Measurements from ENCODE around the gene FHL3. TPM values are rescaled to one million over a fixed set of nuclear protein-coding genes. Genes with fewer than 3 reads are reported as not detected.

Gene FHL3
- total and polyA plus RNA-seq, 10 donors, result 8.6 to 39.9 (median 16.3) TPM

GRCh38 chr1:37947364-37947763 lies 58.0 kb downstream of the FHL3 start:
- Histone ChIP-seq H3K27ac (peak overlapping the region; percentile 53 to 93 (median 88)), H3K4me1 (peaks cover 0 to 46% (median 32%) of the 10 kb centered on the region in 6 donors), H3K27me3 (replicated peaks in 1 of 7) (no peaks in the 10 kb centered on the region), H3K9me3 (no peaks in the 10 kb centered on the region), H3K36me3 (peaks cover 0 to 29% (median 7%) of the 10 kb centered on the region in 6 donors), H3K4me3 (peak overlapping the region in 5 of 8 donors; percentile 52 to 84 (median 58))
- TF ChIP-seq POLR2A (IDR thresholded peaks at IDR 0.05) (no peak), CTCF (IDR thresholded peaks at IDR 0.05 in 8 of 11, conservative IDR thresholded peaks at IDR 0.05 in 3 of 11) (no peak), POLR2AphosphoS5 (IDR thresholded peaks at IDR 0.05) (peak in 1 of 3 donors; percentile 4)
- 36 to 61% (median 39%) methylated on average over 6 of the region's 6 CpGs for WGBS, 5 donors
- intact Hi-C loops (cut with DNase I; ENCODE audit: low total_unique reads), result no loop called here
- DNase-seq, result no peak

Small RNA genes lying within 50 kb of the gene (small RNA-seq; reads per million reads assigned to genes)
- gene RF00017 (0 reads per million in 4 donors), gene RNU6-510P (0 to 0.21 (median 0) reads per million in 4 donors)

Other genes starting within 250 kb of the FHL3 start
- gene EPHA10, start 240.4 kb downstream of the FHL3 start, total RNA-seq, result under 1 TPM in 4 of 7 donors, not detected in 3; 0.07 to 0.43 (median 0.26) TPM
- gene EPHA10, start 240.4 kb downstream of the FHL3 start, polyA plus RNA-seq, result under 1 TPM; 0.02 to 0.10 (median 0.02) TPM
- gene MANEAL, start 211.7 kb downstream of the FHL3 start, total RNA-seq, result 1 to 10 TPM; 1.8 to 9.2 (median 3.1) TPM
- gene MANEAL, start 211.7 kb downstream of the FHL3 start, polyA plus RNA-seq, result 1 to 10 TPM; 1.4 to 2.3 (median 1.8) TPM
- gene C1orf122, start 197.7 kb downstream of the FHL3 start, total RNA-seq, result 10 to 100 TPM; 15.9 to 31.1 (median 19.5) TPM
- gene C1orf122, start 197.7 kb downstream of the FHL3 start, polyA plus RNA-seq, result 10 to 100 TPM; 18.1 to 38.5 (median 23.1) TPM
- 10 to 100 TPM in 5 of 7 donors, 1 to 10 TPM in 2; 8.0 to 13.4 (median 10.9) TPM for gene YRDC, start 197.3 kb downstream of the FHL3 start, total RNA-seq
- 10 to 100 TPM in 1 of 3 donors, 1 to 10 TPM in 2; 7.5 to 12.2 (median 9.9) TPM for gene YRDC, start 197.3 kb downstream of the FHL3 start, polyA plus RNA-seq
- gene MTF1, start 145.9 kb downstream of the FHL3 start, total RNA-seq, result 10 to 100 TPM in 6 of 7 donors, 1 to 10 TPM in 1; 9.3 to 49.8 (median 26.6) TPM
- gene MTF1, start 145.9 kb downstream of the FHL3 start, polyA plus RNA-seq, result 1 to 10 TPM; 1.3 to 3.1 (median 1.5) TPM
- gene INPP5B, start 58.5 kb downstream of the FHL3 start, total RNA-seq, result 10 to 100 TPM; 31.0 to 70.7 (median 45.0) TPM
- gene INPP5B, start 58.5 kb downstream of the FHL3 start, polyA plus RNA-seq, result 10 to 100 TPM; 11.4 to 27.5 (median 19.0) TPM
- 10 to 100 TPM; 44.5 to 64.3 (median 53.6) TPM for gene SF3A3, start 15.5 kb downstream of the FHL3 start, total RNA-seq
- gene SF3A3, start 15.5 kb downstream of the FHL3 start, polyA plus RNA-seq, result 10 to 100 TPM; 19.7 to 24.9 (median 22.1) TPM
- 10 to 100 TPM; 19.2 to 51.4 (median 23.7) TPM for gene UTP11, start 7.2 kb upstream of the FHL3 start, total RNA-seq
- gene UTP11, start 7.2 kb upstream of the FHL3 start, polyA plus RNA-seq, result 10 to 100 TPM; 12.5 to 21.0 (median 20.6) TPM
- under 1 TPM in 4 of 7 donors, not detected in 3; 0.17 to 0.60 (median 0.30) TPM for gene POU3F1, start 41.3 kb upstream of the FHL3 start, total RNA-seq
- under 1 TPM; 0.07 to 0.38 (median 0.08) TPM for gene POU3F1, start 41.3 kb upstream of the FHL3 start, polyA plus RNA-seq

Data from spleen (tissue), 11 donors.